Stimulated activated CD8-positive, alpha-beta memory T cell treated with anti-CD3 and anti-CD28 coated beads, Interleukin-7, amount 100 ng/mL, for 1 hour (primary cell): ENCODE data around the gene PIK3CB.
A peak's percentile ranks its signal among the peaks of the same experiment; 100 is the strongest.

Experiments
- DNase-seq, 2 donors: peaks; one replicate each; pipeline ENCODE4 v3.0.0-alpha.2; 2020; ENCODE audit warnings: low read depth in 2 of 2

The PIK3CB gene

GRCh38 chr3:138834596-138835396 lies at the start of gene PIK3CB:
TSS of gene PIK3CB (minus strand) at chr3:138834928. CDS start at chr3:138759343, 75,585 bp downstream.
- peak; percentile 61 to 64 for DNase-seq

GRCh38 chr3:138881233-138881632 lies 46.5 kb upstream of the PIK3CB start:
- DNase-seq: no peak

- DNase-seq: no peak
These were observed 45.0 kb upstream of the PIK3CB start for GRCh38 chr3:138879541-138880380.

DNA sequence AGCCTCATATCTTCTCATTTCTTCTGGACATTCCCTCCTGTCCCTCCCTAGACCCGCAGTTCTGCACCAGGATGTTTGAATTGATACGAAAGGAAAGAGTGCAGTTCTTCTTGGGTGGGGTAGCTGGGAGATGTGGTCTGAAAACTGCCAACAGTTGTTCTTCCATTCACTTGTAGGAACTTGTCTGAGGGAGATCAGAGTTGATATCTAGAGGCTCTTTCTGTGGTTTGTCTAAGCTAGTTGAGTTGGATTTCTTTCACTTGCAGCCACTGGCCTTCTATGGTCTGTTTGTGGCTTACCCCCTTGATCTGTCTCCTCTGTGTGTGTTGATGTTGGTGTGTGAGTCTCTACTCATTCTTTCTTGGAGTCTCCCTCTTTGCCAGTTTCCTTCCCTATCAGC lies 42.5 kb upstream of the PIK3CB start:
- DNase-seq: no peak

GRCh38 chr3:138875754-138876664 lies 41.3 kb upstream of the PIK3CB start:
- DNase-seq: no peak

- DNase-seq: no peak
These were observed 40.5 kb upstream of the PIK3CB start for GRCh38 chr3:138875096-138875753.

DNA sequence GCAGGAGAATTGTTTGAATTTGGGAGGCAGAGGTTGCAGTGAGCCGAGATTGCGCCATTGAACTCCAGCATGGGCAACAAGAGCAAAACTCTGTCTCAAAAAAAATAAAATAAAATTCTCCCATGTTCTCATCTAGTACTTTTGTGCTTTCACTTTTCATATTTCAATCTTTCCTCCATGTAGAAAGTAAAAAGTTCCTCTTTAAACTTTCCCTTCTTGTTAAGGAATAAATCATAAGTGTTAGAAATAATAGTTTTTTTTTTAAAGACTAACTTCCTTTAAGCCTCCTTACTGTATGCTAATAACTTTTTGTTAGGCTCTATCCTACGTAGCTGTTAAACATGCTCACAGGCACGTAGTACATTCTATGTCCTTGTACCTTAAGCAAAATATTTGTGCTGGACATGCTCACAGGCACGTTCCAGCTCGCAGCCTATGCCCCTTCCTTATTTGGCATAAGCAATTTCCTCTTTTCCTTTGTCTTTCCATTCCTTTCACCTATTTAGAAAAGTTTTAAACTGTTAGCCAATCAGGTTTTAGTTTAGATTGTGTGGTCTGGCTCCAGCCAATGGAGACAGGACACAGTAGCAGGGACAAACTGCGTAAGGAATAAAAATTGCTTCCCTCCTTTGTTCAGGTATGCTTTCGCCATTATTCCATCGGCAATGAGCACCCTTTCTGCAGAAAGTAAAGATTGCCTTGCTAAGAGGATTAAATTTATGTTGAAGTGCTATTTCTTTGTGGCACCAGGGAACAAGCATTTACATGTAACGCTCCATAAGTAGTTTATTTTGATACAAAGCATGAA lies 38.9 kb upstream of the PIK3CB start:
- DNase-seq: no peak

- DNase-seq: no peak
These were observed 37.9 kb upstream of the PIK3CB start for GRCh38 chr3:138872632-138873031.

DNA sequence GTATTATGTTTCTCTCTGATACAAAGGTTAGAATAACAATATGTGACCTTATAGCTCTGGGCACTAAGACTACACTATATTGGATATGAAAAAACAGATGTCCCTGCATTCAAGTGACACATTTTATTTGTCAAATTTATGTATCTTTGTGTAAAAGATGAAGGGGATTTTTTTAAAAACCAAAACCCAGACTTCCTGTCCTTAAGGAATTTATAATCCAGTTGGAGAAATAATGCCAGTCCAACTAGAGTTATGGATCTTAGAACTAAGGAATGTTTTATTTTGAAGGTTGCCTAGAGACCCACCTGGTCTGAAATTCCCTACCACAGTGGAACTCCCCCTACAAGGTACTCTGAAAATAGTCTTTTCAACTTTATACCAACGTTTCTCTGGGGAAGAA lies 33.3 kb upstream of the PIK3CB start:
- no peak for DNase-seq

DNA sequence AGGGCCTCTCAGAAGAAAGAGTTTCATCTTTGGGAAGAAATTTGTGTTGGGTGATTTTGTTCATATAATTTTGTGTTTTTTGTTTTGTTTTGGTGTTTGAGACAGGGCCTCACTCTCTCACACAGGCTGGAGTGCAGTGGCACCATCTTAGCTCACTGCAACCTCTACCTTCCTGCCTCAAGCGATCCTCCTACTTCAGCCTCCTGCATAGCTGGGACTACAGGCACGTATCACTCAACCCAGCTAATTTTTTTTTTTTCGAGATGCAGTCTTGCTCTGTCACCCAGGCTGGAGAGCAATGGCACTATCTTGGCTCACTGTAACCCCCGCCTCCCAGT lies 29.0 kb upstream of the PIK3CB start:
- no peak for DNase-seq

DNA sequence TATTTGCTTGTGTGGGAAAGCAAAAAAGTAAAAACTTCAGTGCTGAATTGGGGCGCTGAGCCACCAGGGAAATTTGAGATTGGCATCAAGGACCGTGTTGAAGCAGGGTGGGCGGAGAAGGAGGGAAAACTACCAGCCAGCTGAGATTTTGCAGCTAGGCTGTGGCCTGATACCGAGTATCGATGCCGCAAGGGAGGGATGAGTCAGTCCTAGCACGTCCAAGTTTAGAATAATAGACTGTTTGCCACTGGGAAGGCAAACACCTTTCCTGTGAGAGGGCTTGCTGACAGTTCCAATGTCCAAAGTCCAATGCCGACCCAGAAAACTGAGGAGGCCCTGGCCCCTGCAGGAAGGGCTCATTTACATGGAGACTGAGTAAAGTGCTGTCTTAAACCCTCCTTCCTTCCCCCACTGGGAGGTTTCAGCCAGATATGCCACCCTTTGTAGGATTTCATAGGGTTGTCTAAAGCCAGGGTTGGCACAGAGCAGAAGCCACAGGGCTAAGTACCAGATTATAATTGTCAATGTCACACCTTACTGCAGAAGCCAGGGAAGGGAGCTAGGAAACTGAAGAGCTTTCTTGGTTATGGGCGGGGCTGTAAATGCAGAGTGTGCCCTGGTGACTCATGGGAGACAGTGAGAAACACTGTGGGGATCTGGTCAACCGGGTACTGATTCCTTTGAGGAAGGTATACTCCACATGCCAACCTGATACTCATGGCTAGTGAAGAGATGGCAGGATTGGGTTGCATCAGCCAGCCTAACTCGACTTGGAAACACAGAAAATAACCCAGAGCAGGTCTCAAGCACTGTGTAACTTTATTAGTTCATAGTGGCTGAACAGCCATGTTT lies 28.4 kb upstream of the PIK3CB start:
- DNase-seq: no peak

- DNase-seq: no peak
These were observed 27.8 kb upstream of the PIK3CB start for GRCh38 chr3:138862531-138862923.

- DNase-seq: no peak
These were observed 27.1 kb upstream of the PIK3CB start for GRCh38 chr3:138861798-138862197.

- no peak for DNase-seq
These were observed 22.1 kb upstream of the PIK3CB start for GRCh38 chr3:138856799-138857198.

DNA sequence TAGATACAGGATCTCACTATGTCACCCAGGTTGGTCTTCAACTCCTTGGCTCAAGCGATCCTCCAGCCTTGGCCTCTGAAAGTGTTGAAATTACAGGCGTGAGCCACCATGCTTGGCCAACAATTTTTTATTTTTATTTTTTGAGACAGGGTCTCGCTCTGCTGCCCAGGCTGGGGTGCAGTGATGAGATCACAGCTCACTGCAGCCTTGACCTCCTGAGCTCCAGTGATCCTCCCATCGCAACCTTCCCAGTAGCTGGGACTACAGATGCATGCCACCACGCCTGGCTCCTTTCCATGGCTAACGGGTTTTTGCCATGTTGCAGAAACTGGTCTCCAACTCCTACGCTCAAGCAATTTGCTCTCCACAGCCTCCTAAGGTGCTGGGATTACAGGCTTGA lies 20.2 kb upstream of the PIK3CB start:
- no peak for DNase-seq

DNA sequence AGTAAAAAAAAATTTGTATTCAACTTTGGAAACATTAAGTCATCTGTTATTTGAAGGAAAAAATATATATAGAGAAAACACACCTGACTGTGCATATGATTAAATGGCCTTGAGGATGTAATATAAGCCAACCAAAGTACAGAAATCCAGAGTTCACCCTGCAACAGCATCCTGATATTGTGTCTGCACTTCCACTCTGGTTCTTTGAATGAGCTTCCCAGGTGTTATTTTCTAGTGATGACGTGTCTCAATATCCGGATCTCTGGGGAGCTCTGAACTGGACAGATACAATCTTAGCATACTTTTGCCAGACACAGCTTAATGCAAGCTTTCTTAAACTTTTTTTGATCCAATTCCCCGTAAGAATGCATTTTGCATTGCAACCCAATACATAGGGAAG lies 19.5 kb upstream of the PIK3CB start:
- DNase-seq: no peak

DNA sequence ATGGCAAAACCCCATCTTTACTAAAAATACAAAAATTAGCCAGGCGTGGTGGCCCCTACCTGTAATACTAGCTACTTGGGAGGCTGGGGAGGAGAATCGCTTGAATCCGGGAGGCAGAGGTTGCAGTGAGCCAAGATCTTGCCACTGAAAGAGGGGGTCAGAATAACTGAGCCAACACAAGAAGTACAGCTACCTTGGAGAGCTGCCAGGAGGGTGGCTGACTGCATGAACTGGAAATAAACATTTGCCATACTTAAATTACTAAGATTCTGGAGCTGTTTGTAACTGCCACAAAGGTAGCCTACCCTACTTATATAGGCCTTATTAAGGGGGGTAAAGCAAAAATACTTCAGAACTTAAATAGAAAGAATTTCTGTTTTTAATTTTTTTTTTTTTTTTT lies 15.4 kb upstream of the PIK3CB start:
- DNase-seq: no peak

DNA sequence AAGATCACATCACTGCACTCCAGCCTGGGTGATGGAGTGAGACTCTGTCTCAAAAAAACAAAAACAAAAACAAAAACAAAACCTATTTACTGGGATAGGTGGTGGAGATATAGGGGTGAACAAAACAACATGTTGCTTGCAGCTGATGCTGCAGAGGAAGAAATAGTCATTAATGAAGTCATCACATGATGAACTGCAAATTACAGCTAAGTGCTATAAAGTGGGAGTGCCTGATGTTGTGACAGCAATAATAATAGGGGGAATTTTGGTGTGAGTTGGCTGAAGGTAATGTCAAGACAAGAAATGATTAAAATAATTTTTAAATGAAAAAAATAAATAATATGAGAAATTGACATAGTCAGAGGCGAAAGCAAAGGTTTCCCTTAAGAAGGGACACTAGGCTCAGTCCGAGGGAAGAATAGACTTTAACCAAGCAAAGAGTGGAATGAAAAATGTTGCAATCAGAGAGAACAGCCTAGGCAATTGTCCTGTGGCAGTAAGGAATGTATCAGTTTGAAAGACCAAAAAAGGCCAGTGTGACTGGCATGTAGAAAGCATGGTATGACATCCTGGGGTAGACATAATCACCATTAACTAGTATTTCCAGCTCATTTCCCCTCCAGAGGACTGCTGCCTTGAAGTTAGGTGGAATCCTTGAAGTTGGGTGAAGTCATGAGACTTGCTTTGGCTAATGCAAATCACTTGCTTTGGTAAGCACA lies 14.7 kb upstream of the PIK3CB start:
- DNase-seq: no peak

DNA sequence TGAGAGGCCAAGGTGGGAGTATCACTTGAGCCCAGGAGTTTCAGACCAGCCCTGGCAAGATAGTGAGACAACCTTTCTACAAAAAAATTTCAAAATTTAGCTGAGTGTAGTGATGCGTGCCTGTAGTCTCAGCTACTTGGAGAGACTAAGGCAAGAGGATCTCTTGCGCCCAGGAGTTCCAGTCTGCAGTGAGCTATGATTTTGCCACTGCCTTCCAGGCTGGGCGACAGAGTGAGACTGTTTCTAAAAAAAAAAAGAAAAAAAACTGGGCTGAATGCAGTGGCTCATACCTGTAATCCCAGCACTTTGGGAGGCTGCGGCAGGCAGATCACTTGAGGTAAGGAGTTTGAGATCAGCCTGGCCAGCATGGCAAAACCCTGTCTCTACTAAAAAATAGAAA lies 14.0 kb upstream of the PIK3CB start:
- DNase-seq: no peak
